Keratinocyte (primary cell): ENCODE results near the gene EME2. TPM values are rescaled to one million over a fixed set of nuclear protein-coding genes. Genes with fewer than 3 reads are reported as not detected.

Experiments used
- DNase-seq: peaks from one replicate; pipeline ENCODE4 v3.0.0-alpha.2; 2011; ENCODE audit warnings: low read depth, missing footprints, low spot score
- FAIRE-seq: peaks from 2 replicates; lab custom pipeline; 2011; peaks lifted over from hg19 to GRCh38; lab: Jason Lieb, UNC
- H2AFZ ChIP-seq: 2 replicates; pipeline ENCODE4 v1.6.0; 2012; ENCODE audit warnings: low read length, control low read depth, inconsistent platforms; ENCODE audit not compliant: control insufficient read depth
- H3K27ac ChIP-seq: 2 replicates; pipeline ENCODE4 v1.5.1; 2011; ENCODE audit warnings: low read length; ENCODE audit not compliant: control insufficient read depth, insufficient read depth
- H3K27me3 ChIP-seq: 3 replicates; pipeline ENCODE4 v1.6.0; 2011; ENCODE audit warnings: low read length; ENCODE audit not compliant: control insufficient read depth, insufficient read depth; ENCODE audit errors: extremely low read depth
- H3K36me3 ChIP-seq, 2 experiments: 2 replicates in 1 of 2; 3 replicates in 1 of 2; pipeline ENCODE4 v1.5.1; 2011; ENCODE audit warnings: low read length in 2 of 2, mild to moderate bottlenecking in 1 of 2; ENCODE audit not compliant: control insufficient read depth in 2 of 2, insufficient read depth in 2 of 2; ENCODE audit errors: extremely low read depth in 1 of 2
- H3K4me1 ChIP-seq: 3 replicates; pipeline ENCODE4 v1.5.1; 2011; ENCODE audit warnings: low read length; ENCODE audit not compliant: control insufficient read depth, insufficient read depth; ENCODE audit errors: extremely low read depth
- H3K4me2 ChIP-seq: 3 replicates; pipeline ENCODE4 v1.6.0; 2011; ENCODE audit warnings: low read depth, low read length; ENCODE audit not compliant: control insufficient read depth, insufficient read depth; ENCODE audit errors: extremely low read depth
- H3K4me3 ChIP-seq, 3 experiments: fragments of 200-600 bp in 1 of 3; sonication (generic) in 1 of 3; 2 replicates in 2 of 3; 3 replicates in 1 of 3; pipeline ENCODE4 v1.5.1; 2011 to 2016; ENCODE audit warnings: low read length in 3 of 3, mild to moderate bottlenecking in 3 of 3, control low read depth in 2 of 3, inconsistent platforms in 1 of 3, low read depth in 1 of 3, mixed read lengths in 1 of 3, mixed run types in 1 of 3, moderate library complexity in 1 of 3; ENCODE audit not compliant: control insufficient read depth in 2 of 3, insufficient read depth in 2 of 3; ENCODE audit errors: extremely low read depth in 1 of 3
- H3K79me2 ChIP-seq: 2 replicates; pipeline ENCODE4 v1.6.0; 2012; ENCODE audit warnings: low read length; ENCODE audit not compliant: control insufficient read depth, insufficient read depth
- H3K9ac ChIP-seq: 3 replicates; pipeline ENCODE4 v1.6.0; 2011; ENCODE audit warnings: low read length; ENCODE audit not compliant: control insufficient read depth, insufficient read depth; ENCODE audit errors: extremely low read depth
- H3K9me1 ChIP-seq: 3 replicates; pipeline ENCODE4 v1.6.0; 2011; ENCODE audit warnings: low read length; ENCODE audit not compliant: control insufficient read depth, insufficient read depth; ENCODE audit errors: extremely low read depth
- H3K9me3 ChIP-seq: 2 replicates; pipeline ENCODE4 v1.5.1; 2012; ENCODE audit warnings: low read depth, low read length; ENCODE audit not compliant: control insufficient read depth
- H4K20me1 ChIP-seq: 3 replicates; pipeline ENCODE4 v1.6.0; 2011; ENCODE audit warnings: low read length; ENCODE audit not compliant: control insufficient read depth, insufficient read depth; ENCODE audit errors: extremely low read depth
- CTCF ChIP-seq, 3 experiments: IDR thresholded peaks in 1 of 3; conservative IDR thresholded peaks in 1 of 3; optimal IDR thresholded peaks in 1 of 3; 2 replicates in 2 of 3; 3 replicates in 1 of 3; pipeline versions ENCODE3 to v1.5.1; 2011; ENCODE audit warnings: low read length in 3 of 3, mild to moderate bottlenecking in 3 of 3, moderate library complexity in 2 of 3, control low read depth in 1 of 3, inconsistent platforms in 1 of 3; ENCODE audit not compliant: insufficient read depth in 2 of 3; ENCODE audit errors: extremely low read depth in 1 of 3
- EZH2 ChIP-seq: IDR thresholded peaks from one replicate; pipeline ENCODE4 v1.6.1; 2012; ENCODE audit warnings: inconsistent platforms, mild to moderate bottlenecking, low read length, moderate library complexity
- dilution Hi-C: fragments of 300-500 bp; cut with MboI; formaldehyde crosslinking; loops from one replicate; pipeline ENCODE4 v1.7.0; 2020; ENCODE audit warnings: low sequenced_read_pairs; ENCODE audit not compliant: extremely low pct_ligation_motif_present
- polyA plus RNA-seq, 5 experiments: library from polyadenylated mRNA; depleted of rRNA in 3 of 5; stranded (reverse) in 3 of 5; stranded (forward) in 1 of 5; unstranded in 1 of 5; fragments of >200 nt; gene quantifications; 1 replicate in 1 of 5; 2 replicates in 3 of 5; 3 replicates in 1 of 5; pipeline versions ENCODE4 v1.2.1 to v1.2.3, GENCODE V29; 2011 to 2012; ENCODE audit warnings: missing spikeins in 2 of 5, low read depth in 1 of 5, low replicate concordance in 1 of 5

Gene EME2
- polyA plus RNA-seq, 1 donor (not counting 4 experiments of a cell fraction or from before 2014, with no cell fraction given): 6.3 TPM

- Histone ChIP-seq H3K4me3 (no peak overlapping the region), H3K9ac (no peak overlapping the region), H3K36me3 (peaks cover 0 to 11% of the 10 kb centered on the region in 2 experiments), H4K20me1 (peaks cover 3% of the 10 kb centered on the region), H3K27ac (no peak overlapping the region), H3K27me3 (no peaks in the 10 kb centered on the region), H3K4me1 (peaks cover 15% of the 10 kb centered on the region), H2AFZ (no peak overlapping the region), H3K9me1 (no peaks in the 10 kb centered on the region), H3K9me3 (no peaks in the 10 kb centered on the region), H3K79me2 (peaks cover 25% of the 10 kb centered on the region), H3K4me2 (no peak overlapping the region)
- dilution Hi-C loops: no loop called here
- FAIRE-seq (no peak), DNase-seq (no peak)
- TF ChIP-seq EZH2: no peak
- TF ChIP-seq CTCF (optimal IDR thresholded peaks at IDR 0.05 in 1 of 3, IDR thresholded peaks at IDR 0.05 in 1 of 3, conservative IDR thresholded peaks at IDR 0.05 in 1 of 3; ENCODE audit: extremely low read depth in 1 of 3, insufficient read depth in 2 of 3, low read length in 3 of 3): no peak
These were observed 17.6 kb downstream of the EME2 start for GRCh38 chr16:1790261-1790610.

- no peak for TF ChIP-seq EZH2
- no peak for TF ChIP-seq CTCF (optimal IDR thresholded peaks at IDR 0.05 in 1 of 3, IDR thresholded peaks at IDR 0.05 in 1 of 3, conservative IDR thresholded peaks at IDR 0.05 in 1 of 3; ENCODE audit: extremely low read depth in 1 of 3, insufficient read depth in 2 of 3, low read length in 3 of 3)
- Histone ChIP-seq H3K4me3 (no peak overlapping the region), H3K27ac (no peak overlapping the region), H4K20me1 (peaks cover 3% of the 10 kb centered on the region), H3K9me3 (no peaks in the 10 kb centered on the region), H3K79me2 (peaks cover 21% of the 10 kb centered on the region), H3K27me3 (no peaks in the 10 kb centered on the region), H2AFZ (no peak overlapping the region), H3K36me3 (peaks cover 0 to 11% of the 10 kb centered on the region in 2 experiments), H3K4me2 (no peak overlapping the region), H3K9ac (no peak overlapping the region), H3K4me1 (peaks cover 15% of the 10 kb centered on the region), H3K9me1 (no peaks in the 10 kb centered on the region)
- DNase-seq (no peak), FAIRE-seq (no peak)
- dilution Hi-C loops: no loop called here
These were observed 18.1 kb downstream of the EME2 start for GRCh38 chr16:1790611-1791255.
